Neuron (in vitro differentiated cells): ENCODE results near the gene GRB10.
"Not testable (repeated sequence)": the region's sequence is repeated elsewhere in the genome, so short reads cannot be mapped to it uniquely, and the experiment has no call there.

Experiments
- H2AFZ ChIP-seq: one replicate; pipeline ENCODE4 v1.6.1; 2013; ENCODE audit warnings: low read depth, mild to moderate bottlenecking, inconsistent platforms, low read length, moderate library complexity
- H3K27me3 ChIP-seq: one replicate; pipeline ENCODE4 v1.6.1; 2013; ENCODE audit warnings: low read length; ENCODE audit not compliant: insufficient read depth
- H3K36me3 ChIP-seq: one replicate; pipeline ENCODE4 v1.6.1; 2013; ENCODE audit warnings: low read length; ENCODE audit not compliant: insufficient read depth
- H3K4me1 ChIP-seq: one replicate; pipeline ENCODE4 v1.6.1; 2013; ENCODE audit warnings: low read length; ENCODE audit not compliant: insufficient read depth
- H3K4me3 ChIP-seq: 2 replicates; pipeline ENCODE4 v1.5.1; 2013; ENCODE audit warnings: mild to moderate bottlenecking, low read length, moderate library complexity
- H3K9me3 ChIP-seq: one replicate; pipeline ENCODE4 v1.6.1; 2013; ENCODE audit warnings: low read length

GRB10 gene

DNA sequence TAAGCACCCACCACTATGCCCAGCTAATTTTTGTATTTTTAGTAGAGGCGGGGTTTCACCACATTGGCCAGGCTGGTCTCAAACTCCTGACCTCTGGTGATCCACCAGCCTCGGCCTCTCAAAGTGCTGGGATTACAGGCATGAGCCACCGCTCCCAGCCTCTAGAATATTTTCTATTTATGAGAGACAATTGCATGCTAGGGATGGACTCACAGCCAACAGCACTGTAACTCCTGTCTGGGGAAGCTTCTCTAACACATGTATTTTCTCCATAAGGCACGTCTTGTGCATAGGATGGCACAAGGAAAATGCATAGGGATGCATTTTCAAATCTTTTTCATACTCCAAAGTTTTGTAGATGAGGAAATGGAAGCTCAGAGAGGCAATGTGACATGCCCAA, 237.1 kb downstream of the GRB10 start:
- not testable (repeated sequence) for H3K27me3 ChIP-seq, H3K36me3 ChIP-seq, H3K9me3 ChIP-seq, H3K4me1 ChIP-seq, H2AFZ ChIP-seq, H3K4me3 ChIP-seq

GRCh38 chr7:50544992-50545391, 237.7 kb downstream of the GRB10 start:
- Histone ChIP-seq H3K4me1 (no peaks in the 10 kb centered on the region), H3K27me3 (no peaks in the 10 kb centered on the region), H3K9me3 (no peaks in the 10 kb centered on the region), H3K36me3 (no peaks in the 10 kb centered on the region), H2AFZ (no peak overlapping the region), H3K4me3 (no peak overlapping the region)

GRCh38 chr7:50543776-50544442, 238.8 kb downstream of the GRB10 start:
- Histone ChIP-seq H3K36me3 (no peaks in the 10 kb centered on the region), H3K27me3 (no peaks in the 10 kb centered on the region), H3K4me3 (no peak overlapping the region), H3K4me1 (no peaks in the 10 kb centered on the region), H3K9me3 (no peaks in the 10 kb centered on the region), H2AFZ (no peak overlapping the region)

DNA sequence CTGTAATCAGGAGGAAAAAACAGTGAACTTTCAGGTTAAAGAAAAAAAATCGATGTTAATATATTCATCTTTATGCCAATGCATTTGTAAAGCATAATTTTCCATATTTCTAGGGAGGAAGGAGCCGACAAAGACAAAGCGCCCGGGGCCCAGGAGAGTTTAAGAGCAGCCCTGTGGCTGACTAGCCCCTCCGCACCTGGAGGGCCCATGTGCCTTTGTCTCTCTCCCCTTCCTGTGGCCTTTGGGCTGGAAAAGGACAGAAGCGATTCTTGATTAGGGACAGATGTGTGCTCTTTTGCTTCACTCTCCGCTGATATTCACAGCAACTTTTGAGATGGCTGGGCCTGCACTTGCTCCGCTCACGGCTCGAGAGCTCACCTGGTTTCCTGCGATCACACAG, 240.6 kb downstream of the GRB10 start:
- no peaks in the 10 kb centered on the region for H3K36me3 ChIP-seq

GRCh38 chr7:50540785-50541579, 241.7 kb downstream of the GRB10 start:
- no peaks in the 10 kb centered on the region for H3K4me1 ChIP-seq
- H2AFZ ChIP-seq: no peak overlapping the region
- H3K27me3 ChIP-seq: no peaks in the 10 kb centered on the region
- no peaks in the 10 kb centered on the region for H3K9me3 ChIP-seq
- H3K4me3 ChIP-seq: no peak overlapping the region
- H3K36me3 ChIP-seq: no peaks in the 10 kb centered on the region

More for the DNA sequence above, 240.6 kb downstream of the GRB10 start:
- H3K27me3 ChIP-seq: no peaks in the 10 kb centered on the region
- no peaks in the 10 kb centered on the region for H3K4me1 ChIP-seq
- no peaks in the 10 kb centered on the region for H3K9me3 ChIP-seq
- H3K4me3 ChIP-seq: no peak overlapping the region
- no peak overlapping the region for H2AFZ ChIP-seq
